Gastroesophageal sphincter (tissue), 3 donors: ENCODE results near the gene CARS2.

Experiments
- CTCF ChIP-seq, 4 experiments: fragments of 200-600 bp in 2 of 4; fragments of 450-650 bp in 2 of 4; sonication (generic) in 1 of 4; IDR thresholded peaks; one replicate each; pipeline ENCODE4 v1.5.1; 2017 to 2019; ENCODE audit warnings: antibody characterized with exemption in 4 of 4, mild to moderate bottlenecking in 2 of 4, moderate library complexity in 2 of 4
- POLR2A ChIP-seq, 2 donors: fragments of 450-650 bp; IDR thresholded peaks; one replicate each; pipeline ENCODE4 v1.6.1; 2017; ENCODE audit warnings: antibody characterized with exemption in 2 of 2, mild to moderate bottlenecking in 2 of 2, moderate library complexity in 1 of 2

GRCh38 chr13:110706570-110707372 is 855 bp upstream of the CARS2 start:
- no peak for TF ChIP-seq CTCF (IDR thresholded peaks at IDR 0.05)
- no peak for TF ChIP-seq POLR2A (IDR thresholded peaks at IDR 0.05)
